Neural progenitor cell (in vitro differentiated cells): ENCODE results near the gene CRLF3. TPM values are rescaled to one million over a fixed set of nuclear protein-coding genes. Genes with fewer than 3 reads are reported as not detected.

Experiments used
- DNase-seq: peaks from one replicate; pipeline ENCODE4 v3.0.0-alpha.2; 2016; ENCODE audit warnings: low spot score
- H2AFZ ChIP-seq: fragments of 200-600 bp; sonication (generic); replicated peaks from 2 replicates; pipeline ENCODE4 v1.6.1; 2016; ENCODE audit warnings: antibody characterized with exemption
- H3F3A ChIP-seq: fragments of 200-600 bp; sonication (generic); 2 replicates; pipeline ENCODE4 v1.6.1; 2016; ENCODE audit warnings: antibody characterized with exemption, low read depth
- H3K27ac ChIP-seq: fragments of 200-600 bp; sonication (generic); 2 replicates; pipeline ENCODE4 v1.5.1; 2016; ENCODE audit warnings: mild to moderate bottlenecking
- H3K27me3 ChIP-seq: fragments of 200-600 bp; sonication (generic); 2 replicates; pipeline ENCODE4 v1.6.1; 2016; ENCODE audit warnings: mild to moderate bottlenecking, moderate library complexity
- H3K36me3 ChIP-seq: fragments of 200-600 bp; sonication (generic); 2 replicates; pipeline ENCODE4 v1.5.1; 2016
- H3K4me1 ChIP-seq: fragments of 200-600 bp; sonication (generic); 2 replicates; pipeline ENCODE4 v1.6.1; 2016; ENCODE audit warnings: mixed run types
- H3K4me2 ChIP-seq: fragments of 200-600 bp; sonication (generic); 2 replicates; pipeline ENCODE4 v1.6.1; 2016
- H3K4me3 ChIP-seq: fragments of 200-600 bp; sonication (generic); 2 replicates; pipeline ENCODE4 v1.5.1; 2016
- H3K79me2 ChIP-seq: fragments of 200-600 bp; sonication (generic); 2 replicates; pipeline ENCODE4 v1.6.1; 2016; ENCODE audit warnings: low read depth
- H3K9ac ChIP-seq: fragments of 200-600 bp; sonication (generic); 2 replicates; pipeline ENCODE4 v1.6.1; 2016
- H3K9me3 ChIP-seq: fragments of 200-600 bp; sonication (generic); 2 replicates; pipeline ENCODE4 v1.5.1; 2016; ENCODE audit warnings: low read depth
- H4K20me1 ChIP-seq: fragments of 200-600 bp; sonication (generic); 2 replicates; pipeline ENCODE4 v1.6.1; 2016; ENCODE audit warnings: low read depth
- H3K27ac Mint-ChIP-seq: 3 replicates; pipeline ENCODE4 v1.8.0; 2021; ENCODE audit warnings: mixed read lengths
- H3K27me3 Mint-ChIP-seq: 2 replicates; pipeline ENCODE4 v1.8.0; 2022; ENCODE audit warnings: low read depth, mild to moderate bottlenecking, inconsistent platforms, moderate library complexity, mixed read lengths; ENCODE audit not compliant: insufficient read depth
- H3K36me3 Mint-ChIP-seq: 3 replicates; pipeline ENCODE4 v1.8.0; 2021; ENCODE audit warnings: mixed read lengths
- H3K4me1 Mint-ChIP-seq: 3 replicates; pipeline ENCODE4 v1.8.0; 2021; ENCODE audit warnings: mixed read lengths
- H3K4me3 Mint-ChIP-seq: 3 replicates; pipeline ENCODE4 v1.8.0; 2021; ENCODE audit warnings: mild to moderate bottlenecking, moderate library complexity, mixed read lengths
- H3K9me3 Mint-ChIP-seq: 3 replicates; pipeline ENCODE4 v1.8.0; 2020; ENCODE audit warnings: mixed read lengths
- CTCF ChIP-seq: fragments of 200-600 bp; sonication (generic); IDR thresholded peaks from 2 replicates; pipeline ENCODE4 v1.5.1; 2017; ENCODE audit warnings: antibody characterized with exemption, mild to moderate bottlenecking
- EZH2 ChIP-seq: fragments of 200-600 bp; sonication (generic); IDR thresholded peaks from 2 replicates; pipeline ENCODE4 v1.6.1; 2017; ENCODE audit warnings: antibody characterized with exemption, mild to moderate bottlenecking, moderate library complexity
- EZH2phosphoT487 ChIP-seq: fragments of 200-600 bp; sonication (generic); IDR thresholded peaks from 2 replicates; pipeline ENCODE4 v1.6.1; 2017; ENCODE audit warnings: antibody characterized with exemption
- total RNA-seq: library from RNA; depleted of rRNA; stranded (reverse); fragments of >200 nt; gene quantifications from 2 replicates; pipeline ENCODE4 v1.2.3, GENCODE V29; 2015; ENCODE audit warnings: low replicate concordance

CRLF3 gene
- total RNA-seq, 1 donor from 2014 or later = 43.8 TPM

GRCh38 chr17:30838202-30838807 is 13.8 kb upstream of the CRLF3 start:
- no peaks in the 10 kb centered on the region for H3K27me3 Mint-ChIP-seq
- no peak overlapping the region for H3K27ac Mint-ChIP-seq
- H3K4me1 Mint-ChIP-seq = peaks cover under 1% of the 10 kb centered on the region
- Histone ChIP-seq H3K9me3 (no peaks in the 10 kb centered on the region), H3K36me3 (peaks cover 17% of the 10 kb centered on the region), H3K4me1 (peaks cover 2% of the 10 kb centered on the region), H3K27ac (no peak overlapping the region), H4K20me1 (peaks cover 9% of the 10 kb centered on the region), H3K27me3 (no peaks in the 10 kb centered on the region), H3K79me2 (peaks cover 30% of the 10 kb centered on the region), H3K4me3 (no peak overlapping the region), H2AFZ (no peak overlapping the region), H3K9ac (no peak overlapping the region), H3F3A (no peaks in the 10 kb centered on the region), H3K4me2 (no peak overlapping the region)
- peaks cover 34% of the 10 kb centered on the region for H3K36me3 Mint-ChIP-seq
- no peak for TF ChIP-seq EZH2
- no peak for TF ChIP-seq EZH2phosphoT487
- TF ChIP-seq CTCF = no peak
- no peak for DNase-seq
- H3K9me3 Mint-ChIP-seq = no peaks in the 10 kb centered on the region
- H3K4me3 Mint-ChIP-seq = no peak overlapping the region

- peak; percentile 2 for DNase-seq
- Histone ChIP-seq H3K9me3 (no peaks in the 10 kb centered on the region), H2AFZ (peak overlapping the region; percentile 92), H3K9ac (peak overlapping the region; percentile 87), H3F3A (peaks cover 25% of the 10 kb centered on the region), H3K27me3 (no peaks in the 10 kb centered on the region), H3K79me2 (peaks cover 45% of the 10 kb centered on the region), H3K4me1 (peaks cover 16% of the 10 kb centered on the region), H3K27ac (peak overlapping the region; percentile 90), H4K20me1 (peaks cover 21% of the 10 kb centered on the region), H3K4me3 (peak overlapping the region; percentile 81), H3K36me3 (peaks cover 17% of the 10 kb centered on the region), H3K4me2 (peak overlapping the region; percentile 99)
- no peaks in the 10 kb centered on the region for H3K9me3 Mint-ChIP-seq
- TF ChIP-seq EZH2phosphoT487 = no peak
- no peak for TF ChIP-seq CTCF
- TF ChIP-seq EZH2 = no peak
- peak overlapping the region; percentile 98 for H3K4me3 Mint-ChIP-seq
- peak overlapping the region; percentile 91 for H3K27ac Mint-ChIP-seq
- peaks cover 2% of the 10 kb centered on the region for H3K27me3 Mint-ChIP-seq
- H3K4me1 Mint-ChIP-seq = peaks cover 26% of the 10 kb centered on the region
- peaks cover 16% of the 10 kb centered on the region for H3K36me3 Mint-ChIP-seq
Measured at GRCh38 chr17:30832438-30833124, 8.1 kb upstream of the CRLF3 start.

GRCh38 chr17:30831663-30832437 is 7.4 kb upstream of the CRLF3 start, which contains the start of gene ATAD5:
Gene ATAD5, plus strand, starts transcription at chr17:30831966. Its CDS starts 382 bp downstream, at chr17:30832348.
- H3K27me3 Mint-ChIP-seq = peaks cover 4% of the 10 kb centered on the region

More at GRCh38 chr17:30831663-30832437, 7.4 kb upstream of the CRLF3 start, which contains the start of gene ATAD5:
- peaks cover 21% of the 10 kb centered on the region for H4K20me1 ChIP-seq
- H3K4me2 ChIP-seq = peak within 1 kb of the TSS; percentile 99
- H3K9ac ChIP-seq = peak within 1 kb of the TSS; percentile 87
- H3K27ac ChIP-seq = peak within 1 kb of the TSS; percentile 90
- peaks cover 25% of the 10 kb centered on the region for H3F3A ChIP-seq
- H3K4me3 ChIP-seq = peak within 1 kb of the TSS; percentile 81
- Mint-ChIP-seq H3K4me1 (peaks cover 27% of the 10 kb centered on the region), H3K36me3 (peaks cover 12% of the 10 kb centered on the region), H3K9me3 (no peaks in the 10 kb centered on the region), H3K4me3 (peak within 1 kb of the TSS; percentile 98), H3K27ac (peak within 1 kb of the TSS; percentile 91)
- DNase-seq = peak; percentile 89
- peaks cover 12% of the 10 kb centered on the region for H3K36me3 ChIP-seq
- peaks cover 45% of the 10 kb centered on the region for H3K79me2 ChIP-seq
- H3K27me3 ChIP-seq = no peaks in the 10 kb centered on the region
- H3K4me1 ChIP-seq = peaks cover 16% of the 10 kb centered on the region
- TF ChIP-seq EZH2 (no peak), EZH2phosphoT487 (no peak), CTCF (no peak)
- H3K9me3 ChIP-seq = no peaks in the 10 kb centered on the region
- H2AFZ ChIP-seq = peak within 1 kb of the TSS; percentile 92
